Right atrium auricular region (tissue), 2 donors: ENCODE results near the gene ZNF280B. TPM values are rescaled to one million over a fixed set of nuclear protein-coding genes. Genes with fewer than 3 reads are reported as not detected.
"Not testable (repeated sequence)": the region's sequence is repeated elsewhere in the genome, so short reads cannot be mapped to it uniquely, and the experiment has no call there.

Experiments used
- DNase-seq: peaks from one replicate; pipeline ENCODE4 v3.0.0-alpha.2; 2019; ENCODE audit warnings: low spot score
- H3K27ac ChIP-seq, 2 donors: fragments of 200-600 bp; sonication (generic); 1 replicate in 1 of 2; 2 replicates in 1 of 2; pipeline ENCODE4 v1.5.1; 2016 to 2019
- H3K27me3 ChIP-seq, 2 donors: fragments of 200-600 bp; sonication (generic); one replicate each; pipeline versions ENCODE4 v1.5.1 to v1.6.0; 2017 to 2019
- H3K36me3 ChIP-seq: fragments of 200-600 bp; sonication (generic); one replicate; pipeline ENCODE4 v1.5.1; 2016
- H3K4me1 ChIP-seq, 2 donors: fragments of 200-600 bp; sonication (generic); one replicate each; pipeline versions ENCODE4 v1.5.1 to v1.6.0; 2017 to 2019
- H3K4me3 ChIP-seq, 2 donors: fragments of 200-600 bp; sonication (generic); 1 replicate in 1 of 2; 2 replicates in 1 of 2; pipeline ENCODE4 v1.5.1; 2017 to 2019; ENCODE audit warnings: mild to moderate bottlenecking in 1 of 2, moderate library complexity in 1 of 2
- H3K9me3 ChIP-seq, 2 donors: fragments of 200-600 bp; sonication (generic); one replicate each; pipeline ENCODE4 v1.5.1; 2019
- total RNA-seq, 2 donors: library from RNA; depleted of rRNA; stranded (reverse); fragments of >200 nt; gene quantifications; one replicate each; pipeline ENCODE4 v1.1.0, GENCODE V29; 2016
- TF ChIP-seq, protein P1 (sequence below), 2 donors: fragments of 200-600 bp; sonication (generic); IDR thresholded peaks; one replicate each; pipeline ENCODE4 v1.5.1; 2019; ENCODE audit warnings: antibody characterized with exemption in 2 of 2

ZNF280B gene
- total RNA-seq, 2 donors from 2014 or later: 1.1 to 1.2 TPM

DNA sequence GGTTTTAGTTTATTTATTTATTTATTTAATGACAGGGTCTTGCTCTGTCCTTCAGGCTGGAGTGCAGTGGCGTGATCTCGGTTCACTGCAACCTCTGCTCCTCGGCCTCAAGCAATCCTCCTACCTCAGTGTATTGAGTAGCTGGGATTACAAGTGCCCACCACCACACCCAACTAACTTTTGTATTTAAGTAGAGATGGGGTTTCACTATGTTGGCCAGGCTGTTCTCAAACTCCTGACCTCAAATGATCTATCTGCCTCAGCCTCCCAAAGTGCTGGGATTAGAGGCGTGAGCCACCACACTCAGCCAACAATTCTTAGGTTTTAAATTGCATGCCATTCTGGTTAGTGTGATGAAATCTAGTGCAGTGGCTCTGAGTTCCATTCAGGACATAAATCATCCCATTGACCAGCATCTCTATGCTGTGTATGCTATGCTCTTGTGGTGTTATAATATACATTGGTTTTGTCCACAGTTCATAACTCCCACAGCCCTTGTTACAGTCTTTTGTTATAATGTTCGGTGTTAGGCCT is 28.5 kb downstream of the ZNF280B start:
- H3K4me3 ChIP-seq: no peak overlapping the region
- TF ChIP-seq, protein P1, sequence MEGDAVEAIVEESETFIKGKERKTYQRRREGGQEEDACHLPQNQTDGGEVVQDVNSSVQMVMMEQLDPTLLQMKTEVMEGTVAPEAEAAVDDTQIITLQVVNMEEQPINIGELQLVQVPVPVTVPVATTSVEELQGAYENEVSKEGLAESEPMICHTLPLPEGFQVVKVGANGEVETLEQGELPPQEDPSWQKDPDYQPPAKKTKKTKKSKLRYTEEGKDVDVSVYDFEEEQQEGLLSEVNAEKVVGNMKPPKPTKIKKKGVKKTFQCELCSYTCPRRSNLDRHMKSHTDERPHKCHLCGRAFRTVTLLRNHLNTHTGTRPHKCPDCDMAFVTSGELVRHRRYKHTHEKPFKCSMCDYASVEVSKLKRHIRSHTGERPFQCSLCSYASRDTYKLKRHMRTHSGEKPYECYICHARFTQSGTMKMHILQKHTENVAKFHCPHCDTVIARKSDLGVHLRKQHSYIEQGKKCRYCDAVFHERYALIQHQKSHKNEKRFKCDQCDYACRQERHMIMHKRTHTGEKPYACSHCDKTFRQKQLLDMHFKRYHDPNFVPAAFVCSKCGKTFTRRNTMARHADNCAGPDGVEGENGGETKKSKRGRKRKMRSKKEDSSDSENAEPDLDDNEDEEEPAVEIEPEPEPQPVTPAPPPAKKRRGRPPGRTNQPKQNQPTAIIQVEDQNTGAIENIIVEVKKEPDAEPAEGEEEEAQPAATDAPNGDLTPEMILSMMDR (IDR thresholded peaks at IDR 0.05): no peak
- H3K27me3 ChIP-seq: no peaks in the 10 kb centered on the region
- DNase-seq: no peak
- no peaks in the 10 kb centered on the region for H3K36me3 ChIP-seq
- H3K27ac ChIP-seq: no peak overlapping the region
- no peaks in the 10 kb centered on the region for H3K4me1 ChIP-seq
- no peaks in the 10 kb centered on the region for H3K9me3 ChIP-seq

DNA sequence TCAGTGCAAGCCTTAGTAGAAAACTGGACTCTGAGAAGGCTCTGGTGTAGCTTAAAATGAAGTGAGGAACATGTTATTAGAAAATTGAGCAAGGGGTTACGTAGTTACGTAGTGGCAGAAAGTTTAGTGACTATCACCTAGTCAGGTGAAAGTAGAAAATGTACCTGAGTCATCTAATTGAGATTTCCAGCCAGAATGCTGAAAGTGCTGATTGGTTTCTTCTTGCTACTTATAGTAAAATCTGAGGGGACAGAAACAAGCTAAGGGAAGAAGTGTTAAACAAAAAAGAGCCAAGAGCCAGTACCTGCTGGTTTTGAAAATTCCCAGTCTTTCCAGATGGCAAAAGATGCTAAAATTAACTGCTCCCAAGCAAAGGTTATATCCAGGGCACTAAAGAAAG is 29.4 kb downstream of the ZNF280B start:
- Histone ChIP-seq H3K4me3 (no peak overlapping the region), H3K9me3 (no peaks in the 10 kb centered on the region), H3K27ac (no peak overlapping the region), H3K27me3 (no peaks in the 10 kb centered on the region), H3K4me1 (no peaks in the 10 kb centered on the region), H3K36me3 (no peaks in the 10 kb centered on the region)
- TF ChIP-seq, protein P1 (IDR thresholded peaks at IDR 0.05): no peak
- DNase-seq: no peak

DNA sequence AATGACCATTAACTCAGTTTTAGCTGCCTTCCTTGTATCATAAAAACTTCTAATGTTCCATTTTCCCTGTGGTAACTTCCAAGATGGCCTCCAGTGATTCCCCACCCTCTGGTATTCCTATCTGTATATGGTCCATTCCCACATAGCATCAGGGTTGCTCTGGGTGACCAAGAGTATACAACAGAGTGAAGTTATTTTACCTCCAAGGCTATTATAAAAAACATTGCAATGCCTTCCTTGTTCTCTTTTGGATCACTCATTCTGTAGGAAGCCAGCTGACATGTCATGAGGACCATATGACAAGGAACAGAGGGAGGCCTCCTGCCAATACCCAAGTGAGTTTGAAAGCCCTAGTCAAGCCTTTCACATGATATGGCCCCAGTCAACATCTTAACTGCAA is 30.1 kb downstream of the ZNF280B start:
- Histone ChIP-seq H3K27ac (no peak overlapping the region), H3K9me3 (no peaks in the 10 kb centered on the region), H3K36me3 (no peaks in the 10 kb centered on the region), H3K4me1 (no peaks in the 10 kb centered on the region), H3K4me3 (no peak overlapping the region), H3K27me3 (no peaks in the 10 kb centered on the region)
- TF ChIP-seq, protein P1 (IDR thresholded peaks at IDR 0.05): no peak
- DNase-seq: no peak

DNA sequence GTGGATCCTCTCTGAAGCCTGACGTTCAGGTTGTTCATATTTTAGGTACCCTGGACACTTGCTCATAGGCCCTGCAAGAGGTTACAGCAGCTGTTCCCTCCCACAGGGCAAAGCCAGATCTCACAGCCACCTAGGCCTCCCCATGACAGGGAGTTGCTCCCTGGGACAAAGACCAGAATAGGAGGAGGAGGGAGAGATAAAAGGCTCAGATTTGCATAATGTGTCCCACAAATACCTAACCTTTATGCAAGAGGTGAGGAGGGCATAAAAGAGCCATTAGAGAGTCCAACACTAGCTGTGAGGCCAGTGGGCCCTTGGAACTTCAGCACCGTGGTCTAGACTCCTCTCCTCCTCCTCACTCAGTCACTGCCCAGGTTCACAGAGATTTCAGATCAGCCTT is 33.8 kb downstream of the ZNF280B start:
- DNase-seq: no peak
- Histone ChIP-seq H3K36me3 (no peaks in the 10 kb centered on the region), H3K4me3 (no peak overlapping the region), H3K4me1 (no peaks in the 10 kb centered on the region), H3K27me3 (no peaks in the 10 kb centered on the region), H3K9me3 (peaks cover 0 to 3% of the 10 kb centered on the region in 2 donors), H3K27ac (no peak overlapping the region)
- TF ChIP-seq, protein P1 (IDR thresholded peaks at IDR 0.05): no peak

DNA sequence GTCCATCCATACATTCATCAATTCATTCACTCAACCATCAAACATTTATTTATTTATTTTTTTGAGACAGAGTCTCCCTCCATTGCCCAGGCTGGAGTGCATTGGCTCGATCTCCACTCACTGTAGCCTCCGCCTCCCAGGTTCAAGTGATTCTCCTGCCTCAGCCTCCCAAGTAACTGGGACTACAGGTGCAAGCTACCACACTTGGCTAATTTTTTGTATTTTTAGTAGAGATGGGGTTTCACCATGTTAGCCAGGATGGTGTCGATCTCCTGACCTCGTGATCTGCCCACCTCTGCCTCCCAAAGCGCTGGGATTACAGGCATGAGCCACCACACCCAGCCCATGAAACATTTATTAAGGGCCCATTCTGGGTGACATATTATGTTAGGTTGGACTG is 37.4 kb downstream of the ZNF280B start:
- not testable (repeated sequence) for DNase-seq, H3K36me3 ChIP-seq, H3K27me3 ChIP-seq, H3K4me1 ChIP-seq, H3K27ac ChIP-seq, H3K4me3 ChIP-seq
- peaks cover 0 to 23% of the 10 kb centered on the region in 2 donors for H3K9me3 ChIP-seq

DNA sequence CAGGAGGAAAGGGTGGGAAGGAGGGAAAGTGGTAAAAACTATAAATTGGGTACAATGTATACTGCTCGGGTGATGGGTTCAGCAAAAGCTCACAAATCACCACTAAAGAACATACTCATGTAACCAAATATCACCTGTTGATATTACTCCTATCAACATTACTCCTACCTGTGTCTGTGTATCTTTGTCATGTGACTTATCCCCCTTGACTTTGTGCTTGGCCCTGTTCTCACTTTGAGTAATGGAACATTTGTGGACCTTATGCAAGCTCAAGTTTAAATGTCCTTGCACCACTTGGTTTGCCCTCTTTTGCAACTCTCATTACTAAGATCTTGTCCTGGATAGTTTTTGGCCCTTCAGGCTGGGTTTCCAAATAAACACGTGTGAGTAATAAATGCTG is 39.0 kb downstream of the ZNF280B start:
- H3K27me3 ChIP-seq: no peaks in the 10 kb centered on the region
- H3K4me1 ChIP-seq: no peaks in the 10 kb centered on the region
- TF ChIP-seq, protein P1 (IDR thresholded peaks at IDR 0.05): no peak
- H3K36me3 ChIP-seq: no peaks in the 10 kb centered on the region
- H3K4me3 ChIP-seq: no peak overlapping the region
- H3K27ac ChIP-seq: no peak overlapping the region
- peaks cover 0 to 23% of the 10 kb centered on the region in 2 donors for H3K9me3 ChIP-seq
- DNase-seq: no peak

DNA sequence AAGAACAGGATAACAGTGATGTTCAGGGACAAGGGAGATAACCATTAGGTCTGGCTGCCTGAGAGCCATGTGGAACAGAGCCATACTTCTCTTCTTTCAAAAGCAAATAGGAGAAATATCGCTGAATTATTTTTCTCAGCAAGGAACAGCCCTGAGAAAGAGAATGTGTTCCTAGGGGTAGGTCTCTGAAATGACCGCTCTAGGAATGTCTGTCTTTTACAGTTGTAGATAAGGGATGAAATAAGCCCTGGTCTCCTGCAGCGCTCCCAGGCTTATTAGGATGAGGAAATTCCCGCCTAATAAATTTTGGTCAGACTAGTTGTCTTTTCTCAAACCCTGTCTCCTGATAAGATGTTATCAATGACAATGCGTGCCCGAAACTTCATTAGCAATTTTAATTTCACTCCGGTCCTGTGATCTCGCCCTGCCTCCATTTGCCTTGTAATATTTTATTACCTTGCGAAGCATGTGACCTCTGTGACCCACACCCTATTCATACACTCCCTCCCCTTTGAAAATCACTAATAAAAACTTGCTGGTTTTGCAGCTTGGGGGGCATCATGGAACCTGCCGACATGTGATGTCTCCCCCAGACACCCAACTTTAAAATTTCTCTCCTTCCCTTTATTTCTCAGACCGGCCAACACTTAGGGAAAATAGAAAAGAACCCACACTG is 39.6 kb downstream of the ZNF280B start:
- H3K36me3 ChIP-seq, H3K4me3 ChIP-seq, H3K27me3 ChIP-seq, H3K27ac ChIP-seq, DNase-seq, H3K4me1 ChIP-seq: not testable (repeated sequence)
- peaks cover 0 to 23% of the 10 kb centered on the region in 2 donors for H3K9me3 ChIP-seq
